Rectal smooth muscle tissue (tissue), 1 donor: ENCODE data around the gene SERPINE1.
"Not testable (repeated sequence)": the region's sequence is repeated elsewhere in the genome, so short reads cannot be mapped to it uniquely, and the experiment has no call there.

ENCODE experiments used
- H3K27ac ChIP-seq: one replicate; pipeline ENCODE4 v1.7.0; 2013; ENCODE audit warnings: low read depth, low read length, inconsistent platforms
- H3K27me3 ChIP-seq: one replicate; pipeline ENCODE4 v1.7.0; 2013; ENCODE audit warnings: low read length; ENCODE audit not compliant: control insufficient read depth, insufficient read depth
- H3K36me3 ChIP-seq: one replicate; pipeline ENCODE4 v1.7.0; 2013; ENCODE audit warnings: low read length; ENCODE audit not compliant: control insufficient read depth, insufficient read depth
- H3K4me1 ChIP-seq: one replicate; pipeline ENCODE4 v1.7.0; 2013; ENCODE audit warnings: low read length; ENCODE audit not compliant: control insufficient read depth, insufficient read depth
- H3K4me3 ChIP-seq: one replicate; pipeline ENCODE4 v1.7.0; 2013; ENCODE audit warnings: low read length
- H3K9ac ChIP-seq: one replicate; pipeline ENCODE4 v1.7.0; 2013; ENCODE audit warnings: low read length

Gene SERPINE1

GRCh38 chr7:101106386-101106785 lies 20.5 kb upstream of the SERPINE1 start:
- no peaks in the 10 kb centered on the region for H3K27me3 ChIP-seq
- H3K27ac ChIP-seq: no peak overlapping the region
- no peak overlapping the region for H3K4me3 ChIP-seq
- H3K36me3 ChIP-seq: no peaks in the 10 kb centered on the region
- H3K4me1 ChIP-seq: no peaks in the 10 kb centered on the region
- no peak overlapping the region for H3K9ac ChIP-seq

GRCh38 chr7:101108330-101108857 lies 18.5 kb upstream of the SERPINE1 start:
- Histone ChIP-seq H3K36me3 (no peaks in the 10 kb centered on the region), H3K4me3 (no peak overlapping the region), H3K4me1 (no peaks in the 10 kb centered on the region), H3K27ac (no peak overlapping the region), H3K27me3 (no peaks in the 10 kb centered on the region), H3K9ac (no peak overlapping the region)

- Histone ChIP-seq H3K4me1 (no peaks in the 10 kb centered on the region), H3K27ac (no peak overlapping the region), H3K36me3 (no peaks in the 10 kb centered on the region)
These were observed 17.9 kb upstream of the SERPINE1 start for GRCh38 chr7:101108961-101109360.

GRCh38 chr7:101109368-101109767 lies 17.5 kb upstream of the SERPINE1 start:
- Histone ChIP-seq H3K27me3 (no peaks in the 10 kb centered on the region), H3K4me1 (no peaks in the 10 kb centered on the region), H3K4me3 (no peak overlapping the region), H3K9ac (no peak overlapping the region), H3K36me3 (no peaks in the 10 kb centered on the region), H3K27ac (no peak overlapping the region)

More at GRCh38 chr7:101108961-101109360, 17.9 kb upstream of the SERPINE1 start:
- no peak overlapping the region for H3K4me3 ChIP-seq
- H3K9ac ChIP-seq: no peak overlapping the region
- H3K27me3 ChIP-seq: no peaks in the 10 kb centered on the region

GRCh38 chr7:101111261-101111660 lies 15.6 kb upstream of the SERPINE1 start:
- Histone ChIP-seq H3K9ac (no peak overlapping the region), H3K27ac (no peak overlapping the region), H3K4me3 (no peak overlapping the region), H3K27me3 (no peaks in the 10 kb centered on the region), H3K36me3 (no peaks in the 10 kb centered on the region), H3K4me1 (no peaks in the 10 kb centered on the region)

GRCh38 chr7:101112233-101112632 lies 14.7 kb upstream of the SERPINE1 start:
- H3K4me3 ChIP-seq: no peak overlapping the region
- no peaks in the 10 kb centered on the region for H3K36me3 ChIP-seq
- no peak overlapping the region for H3K27ac ChIP-seq
- H3K4me1 ChIP-seq: no peaks in the 10 kb centered on the region
- no peak overlapping the region for H3K9ac ChIP-seq
- H3K27me3 ChIP-seq: no peaks in the 10 kb centered on the region

GRCh38 chr7:101113140-101113539 lies 13.8 kb upstream of the SERPINE1 start:
- not testable (repeated sequence) for H3K4me3 ChIP-seq, H3K27ac ChIP-seq, H3K4me1 ChIP-seq, H3K9ac ChIP-seq, H3K36me3 ChIP-seq, H3K27me3 ChIP-seq

- Histone ChIP-seq H3K4me1 (no peaks in the 10 kb centered on the region), H3K4me3 (no peak overlapping the region), H3K36me3 (no peaks in the 10 kb centered on the region), H3K27me3 (no peaks in the 10 kb centered on the region), H3K27ac (no peak overlapping the region), H3K9ac (no peak overlapping the region)
These were observed 13.1 kb upstream of the SERPINE1 start for GRCh38 chr7:101113836-101114235.

GRCh38 chr7:101114492-101114891 lies 12.4 kb upstream of the SERPINE1 start:
- Histone ChIP-seq H3K27me3 (no peaks in the 10 kb centered on the region), H3K36me3 (no peaks in the 10 kb centered on the region), H3K9ac (no peak overlapping the region), H3K27ac (no peak overlapping the region), H3K4me1 (no peaks in the 10 kb centered on the region), H3K4me3 (no peak overlapping the region)

GRCh38 chr7:101115215-101115614 lies 11.7 kb upstream of the SERPINE1 start:
- H3K9ac ChIP-seq: no peak overlapping the region
- H3K27ac ChIP-seq: no peak overlapping the region

GRCh38 chr7:101116898-101117297 lies 10.0 kb upstream of the SERPINE1 start:
- Histone ChIP-seq H3K27me3 (no peaks in the 10 kb centered on the region), H3K4me1 (no peaks in the 10 kb centered on the region), H3K9ac (no peak overlapping the region), H3K4me3 (no peak overlapping the region), H3K36me3 (no peaks in the 10 kb centered on the region), H3K27ac (no peak overlapping the region)

More at GRCh38 chr7:101115215-101115614, 11.7 kb upstream of the SERPINE1 start:
- no peaks in the 10 kb centered on the region for H3K36me3 ChIP-seq
- no peaks in the 10 kb centered on the region for H3K27me3 ChIP-seq
- no peak overlapping the region for H3K4me3 ChIP-seq
- H3K4me1 ChIP-seq: no peaks in the 10 kb centered on the region

GRCh38 chr7:101118856-101119255 lies 8.0 kb upstream of the SERPINE1 start:
- no peak overlapping the region for H3K4me3 ChIP-seq
- H3K27me3 ChIP-seq: no peaks in the 10 kb centered on the region
- H3K4me1 ChIP-seq: peaks cover 5% of the 10 kb centered on the region
- H3K27ac ChIP-seq: no peak overlapping the region
- H3K9ac ChIP-seq: no peak overlapping the region
- no peaks in the 10 kb centered on the region for H3K36me3 ChIP-seq

GRCh38 chr7:101119876-101120275 lies 7.0 kb upstream of the SERPINE1 start:
- Histone ChIP-seq H3K36me3 (no peaks in the 10 kb centered on the region), H3K27me3 (no peaks in the 10 kb centered on the region), H3K9ac (no peak overlapping the region), H3K4me3 (no peak overlapping the region), H3K27ac (no peak overlapping the region), H3K4me1 (peaks cover 5% of the 10 kb centered on the region)
